A673 (cell line): ENCODE results near the gene LUZP1.

Experiments used
- CTCF ChIP-seq: fragments of 300-800, 200-600 bp; sonication (generic); conservative IDR thresholded peaks from 2 replicates; pipeline ENCODE4 v1.5.1; 2017; ENCODE audit warnings: low read depth, mild to moderate bottlenecking, antibody characterized with exemption, low read length, moderate library complexity, mixed read lengths
- EZH2 ChIP-seq: fragments of 200-600 bp; sonication (generic); IDR thresholded peaks from 2 replicates; pipeline ENCODE4 v1.6.1; 2017; ENCODE audit warnings: borderline replicate concordance, low read depth, mild to moderate bottlenecking, mixed read lengths, antibody characterized with exemption, low read length; ENCODE audit not compliant: poor library complexity, severe bottlenecking

DNA sequence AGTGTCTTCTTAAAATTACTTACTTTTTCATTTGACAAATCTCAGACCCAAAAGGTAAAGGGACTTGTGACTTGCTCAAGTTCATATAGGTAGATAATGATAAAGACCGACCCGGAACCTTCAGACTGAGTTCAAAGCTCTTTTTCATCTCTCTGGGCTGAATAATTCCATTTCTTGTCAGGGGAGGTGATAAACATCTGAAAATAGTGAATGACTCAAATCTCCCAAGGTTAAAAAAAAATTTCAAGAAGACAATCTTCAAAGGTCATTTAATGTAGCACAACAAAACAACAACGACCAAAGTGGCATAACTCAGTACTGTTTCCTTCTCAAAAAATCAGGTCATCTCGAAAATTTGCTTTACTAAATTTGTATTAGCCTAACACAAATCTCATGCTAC is 20.6 kb downstream of the LUZP1 start:
- TF ChIP-seq EZH2 (no peak), CTCF (no peak)
